ENCODE measurements around the gene S1PR2. TPM values are rescaled to one million over a fixed set of nuclear protein-coding genes. Genes with fewer than 3 reads are reported as not detected.

S1PR2 gene
- total RNA-seq: 11.2 and 12.2 TPM in 2 replicates

DNA sequence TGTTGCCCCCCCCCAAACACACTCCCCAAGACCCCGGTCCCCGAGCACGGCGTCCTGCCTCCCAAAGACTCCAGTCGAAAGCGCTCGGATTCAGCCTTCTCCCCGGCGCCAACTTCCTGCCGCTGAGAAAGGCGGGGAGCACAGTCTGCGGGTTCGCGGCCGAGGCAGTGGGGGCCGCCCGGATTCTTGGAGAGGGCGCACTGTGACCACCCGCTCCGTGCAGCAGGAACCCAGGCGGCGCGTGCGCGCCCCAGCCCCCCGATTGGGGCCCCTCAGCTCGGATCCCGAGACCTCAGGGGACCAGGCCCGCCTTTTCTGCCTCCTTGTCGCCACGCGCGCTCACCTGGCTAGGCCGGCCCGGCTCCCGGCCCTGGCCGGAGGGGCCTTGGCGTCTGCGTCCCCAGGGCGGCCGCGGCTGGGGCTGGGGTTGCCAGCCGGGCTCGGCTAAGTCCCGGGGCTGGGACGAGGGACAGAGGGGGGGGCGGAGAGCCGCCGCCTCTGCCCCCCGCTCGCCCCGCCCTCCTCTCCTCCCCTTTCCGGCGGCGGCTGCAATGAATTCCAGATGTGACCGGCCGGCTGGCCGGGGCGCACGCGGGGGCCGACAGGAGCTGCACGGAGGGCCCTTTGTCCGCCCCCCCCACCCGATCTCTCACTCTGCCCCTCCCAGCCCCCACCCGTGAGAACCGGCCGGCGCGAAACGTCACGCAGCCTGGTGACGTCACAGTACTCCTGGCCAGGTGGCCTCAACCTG, at the start of gene S1PR2:
Gene S1PR2 (minus strand): TSS at position 471 of the 751 bp plus-strand sequence. CDS start 6,426 bp downstream, outside the sequence.

DNA sequence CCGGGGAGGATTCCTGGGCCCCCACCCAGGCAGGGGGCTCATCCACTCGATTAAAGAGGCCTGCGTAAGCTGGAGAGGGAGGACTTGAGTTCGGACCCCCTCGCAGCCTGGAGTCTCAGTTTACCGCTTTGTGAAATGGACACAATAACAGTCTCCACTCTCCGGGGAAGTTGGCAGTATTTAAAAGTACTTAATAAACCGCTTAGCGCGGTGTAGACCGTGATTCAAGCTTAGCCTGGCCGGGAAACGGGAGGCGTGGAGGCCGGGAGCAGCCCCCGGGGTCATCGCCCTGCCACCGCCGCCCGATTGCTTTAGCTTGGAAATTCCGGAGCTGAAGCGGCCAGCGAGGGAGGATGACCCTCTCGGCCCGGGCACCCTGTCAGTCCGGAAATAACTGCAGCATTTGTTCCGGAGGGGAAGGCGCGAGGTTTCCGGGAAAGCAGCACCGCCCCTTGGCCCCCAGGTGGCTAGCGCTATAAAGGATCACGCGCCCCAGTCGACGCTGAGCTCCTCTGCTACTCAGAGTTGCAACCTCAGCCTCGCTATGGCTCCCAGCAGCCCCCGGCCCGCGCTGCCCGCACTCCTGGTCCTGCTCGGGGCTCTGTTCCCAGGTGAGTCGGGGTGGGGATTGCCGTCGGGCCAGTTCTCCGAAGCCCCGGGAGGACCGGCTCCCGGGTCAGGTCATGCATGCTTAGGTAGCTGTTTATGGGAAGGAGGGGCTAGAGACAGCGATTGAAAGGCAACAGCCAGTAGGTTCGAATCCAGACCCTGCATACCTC, 39.7 kb upstream of the S1PR2 start, which contains the start of gene ICAM1:
Gene ICAM1 (plus strand): TSS at position 505 of the 779 bp plus-strand sequence. CDS start 40 bp downstream, at position 545.

GRCh38 chr19:10251792-10252694, 20.9 kb upstream of the S1PR2 start, which contains the start of gene MRPL4:
Gene MRPL4, plus strand, starts transcription at chr19:10252214. Its CDS starts 40 bp downstream, at chr19:10252254.

DNA sequence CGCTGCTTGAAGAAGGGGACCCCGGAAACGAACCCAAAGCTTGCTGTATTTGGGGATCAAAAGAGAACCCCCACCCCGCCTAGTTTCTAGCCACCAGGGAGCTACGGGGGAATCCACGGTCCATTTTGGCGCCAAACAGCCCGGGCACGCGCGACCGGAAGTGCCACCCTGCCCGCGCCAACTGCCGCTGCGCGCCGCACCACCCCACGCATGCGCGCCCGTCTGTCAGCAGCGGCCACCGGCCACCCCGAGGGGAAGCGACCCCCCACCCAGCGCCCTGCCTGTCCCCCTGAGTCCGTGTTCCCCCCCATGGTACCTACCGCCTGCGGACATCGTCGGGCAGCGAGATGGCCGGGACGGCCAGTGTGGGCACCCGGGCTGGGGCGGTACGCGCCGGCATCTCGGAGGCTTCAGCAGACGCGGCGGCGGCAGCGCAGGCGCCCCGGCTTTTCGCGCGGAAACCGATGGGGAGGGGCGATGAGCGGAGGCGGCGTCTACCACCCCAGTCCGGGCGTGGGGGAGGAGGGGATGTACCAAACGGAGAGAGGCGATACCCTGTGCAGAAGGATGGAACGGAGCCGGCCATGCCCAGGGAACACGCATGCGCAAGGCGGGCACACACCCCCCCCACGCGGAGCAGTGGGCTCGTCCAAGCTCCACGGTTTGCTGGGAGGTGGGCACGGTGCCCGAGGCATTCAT, 36.5 kb downstream of the S1PR2 start, which contains the start of gene DNMT1:
Gene DNMT1 (minus strand): TSS at position 454 of the 699 bp plus-strand sequence. CDS start 54 bp downstream, at position 400.

Other genes starting within 250 kb of the S1PR2 start
- gene COL5A3, start 220.8 kb downstream of the S1PR2 start, total RNA-seq: 1.5 and 4.8 TPM in 2 replicates
- gene RDH8, start 217.8 kb downstream of the S1PR2 start, total RNA-seq: not detected in 2 replicates
- gene SHFL, start 145.0 kb downstream of the S1PR2 start, total RNA-seq: 18.2 and 20.1 TPM in 2 replicates
- not detected in 2 replicates for gene ANGPTL6, start 128.7 kb downstream of the S1PR2 start, total RNA-seq
- gene PPAN, start 125.0 kb downstream of the S1PR2 start, total RNA-seq: 27.4 and 42.7 TPM in 2 replicates
- gene P2RY11, start 119.6 kb downstream of the S1PR2 start, total RNA-seq: 3.0 and 3.9 TPM in 2 replicates
- gene EIF3G, start 111.4 kb downstream of the S1PR2 start, total RNA-seq: 318 and 322 TPM in 2 replicates
- 38.0 and 90.2 TPM in 2 replicates for gene DNMT1, start 36.4 kb downstream of the S1PR2 start, total RNA-seq
- gene MRPL4, start 20.9 kb upstream of the S1PR2 start, total RNA-seq: 22.2 and 27.1 TPM in 2 replicates
- 4.8 and 5.6 TPM in 2 replicates for gene ICAM1, start 39.8 kb upstream of the S1PR2 start, total RNA-seq
- gene ICAM4, start 55.6 kb upstream of the S1PR2 start, total RNA-seq: 0.33 and 0.75 TPM in 2 replicates
- gene ICAM5, start 58.6 kb upstream of the S1PR2 start, total RNA-seq: 1.8 and 4.6 TPM in 2 replicates
- gene ZGLP1, start 78.5 kb upstream of the S1PR2 start, total RNA-seq: 0.22 and 0.87 TPM in 2 replicates
- gene FDX2, start 84.7 kb upstream of the S1PR2 start, total RNA-seq: 18.2 and 28.6 TPM in 2 replicates
- 16.1 and 17.5 TPM in 2 replicates for gene RAVER1, start 102.2 kb upstream of the S1PR2 start, total RNA-seq
- 5.1 and 9.6 TPM in 2 replicates for gene ICAM3, start 108.3 kb upstream of the S1PR2 start, total RNA-seq
- gene TYK2, start 149.2 kb upstream of the S1PR2 start, total RNA-seq: 80.7 and 101 TPM in 2 replicates
- 214 and 295 TPM in 2 replicates for gene CDC37, start 172.2 kb upstream of the S1PR2 start, total RNA-seq
- gene PDE4A, start 189.2 kb upstream of the S1PR2 start, total RNA-seq: 3.7 and 5.6 TPM in 2 replicates

All from uterine smooth muscle cell (primary cell).